ENCODE measurements around the gene FBXW11. TPM values are rescaled to one million over a fixed set of nuclear protein-coding genes. Genes with fewer than 3 reads are reported as not detected.
"Not testable (repeated sequence)": the region's sequence is repeated elsewhere in the genome, so short reads cannot be mapped to it uniquely, and the experiment has no call there.

The FBXW11 gene
- total RNA-seq, 4 donors from 2014 or later, result 35.9 to 111 (median 63.7) TPM

GRCh38 chr5:172028167-172028566 is 21.7 kb upstream of the FBXW11 start:
- no peak overlapping the region for H3K27ac ChIP-seq
- no peak for DNase-seq
- intact Hi-C loops (cut with DNase I; ENCODE audit: low total_unique reads), result no loop called here
- no peak for TF ChIP-seq POLR2A (IDR thresholded peaks at IDR 0.05)
- no peak for TF ChIP-seq CTCF (IDR thresholded peaks at IDR 0.05)
- H3K27me3 ChIP-seq, result no peaks in the 10 kb centered on the region
- H3K4me3 ChIP-seq, result no peak overlapping the region
- no peaks in the 10 kb centered on the region for H3K36me3 ChIP-seq
- no peaks in the 10 kb centered on the region for H3K4me1 ChIP-seq
- H3K9me3 ChIP-seq, result no peaks in the 10 kb centered on the region

GRCh38 chr5:172020110-172020786 is 13.8 kb upstream of the FBXW11 start:
- H3K9me3 ChIP-seq; H3K36me3 ChIP-seq; H3K4me3 ChIP-seq; intact Hi-C loops (cut with DNase I; ENCODE audit: low total_unique reads); DNase-seq; H3K27ac ChIP-seq; H3K27me3 ChIP-seq; H3K4me1 ChIP-seq: not testable (repeated sequence)

GRCh38 chr5:172015346-172015745 is 8.9 kb upstream of the FBXW11 start:
- intact Hi-C loops (cut with DNase I; ENCODE audit: low total_unique reads), result no loop called here
- Histone ChIP-seq H3K27me3 (no peaks in the 10 kb centered on the region), H3K27ac (no peak overlapping the region), H3K4me3 (no peak overlapping the region), H3K36me3 (no peaks in the 10 kb centered on the region), H3K9me3 (no peaks in the 10 kb centered on the region), H3K4me1 (no peaks in the 10 kb centered on the region)
- DNase-seq, result no peak
- TF ChIP-seq POLR2A (IDR thresholded peaks at IDR 0.05) (no peak), CTCF (IDR thresholded peaks at IDR 0.05) (no peak)

GRCh38 chr5:172010278-172010677 is 3.8 kb upstream of the FBXW11 start:
- Histone ChIP-seq H3K4me1 (peaks cover 0 to 5% of the 10 kb centered on the region in 2 donors), H3K4me3 (no peak overlapping the region), H3K27ac (no peak overlapping the region), H3K9me3 (no peaks in the 10 kb centered on the region), H3K27me3 (no peaks in the 10 kb centered on the region), H3K36me3 (no peaks in the 10 kb centered on the region)
- intact Hi-C loops (cut with DNase I; ENCODE audit: low total_unique reads), result no loop called here
- DNase-seq, result no peak
- no peak for TF ChIP-seq POLR2A (IDR thresholded peaks at IDR 0.05)
- TF ChIP-seq CTCF (IDR thresholded peaks at IDR 0.05), result no peak

GRCh38 chr5:172009536-172010270 is 3.3 kb upstream of the FBXW11 start:
- Histone ChIP-seq H3K27ac (no peak overlapping the region), H3K4me1 (peaks cover 0 to 5% of the 10 kb centered on the region in 2 donors), H3K27me3 (no peaks in the 10 kb centered on the region), H3K36me3 (no peaks in the 10 kb centered on the region), H3K9me3 (no peaks in the 10 kb centered on the region), H3K4me3 (no peak overlapping the region)
- TF ChIP-seq CTCF (IDR thresholded peaks at IDR 0.05) (no peak), POLR2A (IDR thresholded peaks at IDR 0.05) (no peak)
- intact Hi-C loops (cut with DNase I; ENCODE audit: low total_unique reads), result no loop called here
- no peak for DNase-seq
